Keratinocyte (primary cell): ENCODE measurements around the gene AASS.

Experiments used
- CTCF ChIP-seq, 3 experiments: IDR thresholded peaks in 1 of 3; conservative IDR thresholded peaks in 1 of 3; optimal IDR thresholded peaks in 1 of 3; 2 replicates in 2 of 3; 3 replicates in 1 of 3; pipeline versions ENCODE3 to v1.5.1; 2011; ENCODE audit warnings: low read length in 3 of 3, mild to moderate bottlenecking in 3 of 3, moderate library complexity in 2 of 3, control low read depth in 1 of 3, inconsistent platforms in 1 of 3; ENCODE audit not compliant: insufficient read depth in 2 of 3; ENCODE audit errors: extremely low read depth in 1 of 3
- EZH2 ChIP-seq: IDR thresholded peaks from one replicate; pipeline ENCODE4 v1.6.1; 2012; ENCODE audit warnings: inconsistent platforms, mild to moderate bottlenecking, low read length, moderate library complexity

GRCh38 chr7:122068046-122068445, 76.0 kb downstream of the AASS start:
- no peak for TF ChIP-seq CTCF (optimal IDR thresholded peaks at IDR 0.05 in 1 of 3, IDR thresholded peaks at IDR 0.05 in 1 of 3, conservative IDR thresholded peaks at IDR 0.05 in 1 of 3; ENCODE audit: extremely low read depth in 1 of 3, insufficient read depth in 2 of 3, low read length in 3 of 3)
- no peak for TF ChIP-seq EZH2
